HepG2 (cell line): ENCODE measurements around the gene GPX5.

Experiments
- ARNT2 ChIP-seq: sonication (generic); formaldehyde crosslinking; IDR thresholded peaks from 2 replicates; pipeline ENCODE4 v1.8.0; 2022; ENCODE audit warnings: mild to moderate bottlenecking, low read depth, missing genetic modification reagents, moderate library complexity
- BCL6 ChIP-seq: IDR thresholded peaks from 2 replicates; pipeline ENCODE4 v1.6.1; 2016; ENCODE audit warnings: missing genetic modification reagents, missing compliant biosample characterization
- CTCF ChIP-seq: sonication (generic); formaldehyde crosslinking; IDR thresholded peaks from 2 replicates; pipeline ENCODE4 v1.5.0; 2020; ENCODE audit warnings: mild to moderate bottlenecking, missing genetic modification reagents, moderate library complexity
- EP300 ChIP-seq, 3 experiments: sonication (generic) in 1 of 3; formaldehyde crosslinking in 1 of 3; IDR thresholded peaks; 2 replicates each; pipeline versions ENCODE4 v1.5.1 to v1.6.1; 2011 to 2020; ENCODE audit warnings: low read depth in 2 of 3, low read length in 2 of 3, borderline replicate concordance in 1 of 3, improper control_type of control experiment in 1 of 3, mild to moderate bottlenecking in 1 of 3, missing genetic modification reagents in 1 of 3, moderate library complexity in 1 of 3
- FOXA1 ChIP-seq, 2 experiments: fragments of 450-650 bp in 1 of 2; sonication (generic) in 1 of 2; formaldehyde crosslinking in 1 of 2; IDR thresholded peaks; 2 replicates each; pipeline versions ENCODE4 v1.4.0 to v1.6.1; 2016 to 2020; ENCODE audit warnings: missing genetic modification reagents in 1 of 2
- GTF2F1 ChIP-seq: fragments of 150-350 bp; IDR thresholded peaks from 2 replicates; pipeline ENCODE4 v1.6.1; 2014; ENCODE audit warnings: low read length
- HDAC6 ChIP-seq: fragments of 200-600 bp; sonication (generic); IDR thresholded peaks from 2 replicates; pipeline ENCODE4 v1.7.0; 2017; ENCODE audit warnings: mild to moderate bottlenecking, antibody characterized with exemption, low read length, low read depth
- JUND ChIP-seq: sonication (generic); formaldehyde crosslinking; IDR thresholded peaks from 2 replicates; pipeline ENCODE4 v1.8.0; 2022; ENCODE audit warnings: mild to moderate bottlenecking, missing genetic modification reagents
- NFYB ChIP-seq: sonication (generic); formaldehyde crosslinking; IDR thresholded peaks from 2 replicates; pipeline ENCODE4 v1.4.0; 2020; ENCODE audit warnings: missing genetic modification reagents
- PATZ1 ChIP-seq: sonication (generic); formaldehyde crosslinking; IDR thresholded peaks from 2 replicates; pipeline ENCODE4 v1.4.0; 2020; ENCODE audit warnings: missing genetic modification reagents
- THRA ChIP-seq: sonication (generic); formaldehyde crosslinking; IDR thresholded peaks from 2 replicates; pipeline ENCODE4 v1.4.0; 2020; ENCODE audit warnings: missing genetic modification reagents, borderline replicate concordance
- ZBTB42 ChIP-seq: sonication (generic); formaldehyde crosslinking; IDR thresholded peaks from 2 replicates; pipeline ENCODE4 v1.5.0; 2020; ENCODE audit warnings: mild to moderate bottlenecking, missing genetic modification reagents
- ZNF138 ChIP-seq: sonication (generic); formaldehyde crosslinking; IDR thresholded peaks from 2 replicates; pipeline ENCODE4 v1.5.0; 2020; ENCODE audit warnings: mild to moderate bottlenecking, low read depth, missing genetic modification reagents
- ZNF773 ChIP-seq: sonication (generic); formaldehyde crosslinking; IDR thresholded peaks from 2 replicates; pipeline ENCODE4 v1.4.0; 2020; ENCODE audit warnings: missing genetic modification reagents, borderline replicate concordance

GRCh38 chr6:28537509-28538140 lies 11.9 kb downstream of the GPX5 start:
- TF ChIP-seq BCL6 (CRISPR knock-in tag) (no peak), JUND (CRISPR knock-in tag) (no peak), GTF2F1 (no peak), HDAC6 (no peak), EP300 (IDR thresholded peaks at IDR 0.05; ENCODE audit: low read depth in 2 of 2, low read length in 2 of 2) (no peak), EP300 (CRISPR knock-in tag; IDR thresholded peaks at IDR 0.05; ENCODE audit: borderline replicate concordance) (no peak), FOXA1 (IDR thresholded peaks at IDR 0.05) (no peak), FOXA1 (CRISPR knock-in tag; IDR thresholded peaks at IDR 0.05) (no peak), NFYB (CRISPR knock-in tag) (no peak), PATZ1 (CRISPR knock-in tag) (no peak), ZNF773 (no peak), ARNT2 (CRISPR knock-in tag) (no peak), CTCF (CRISPR knock-in tag) (no peak), ZNF138 (CRISPR knock-in tag) (no peak), THRA (no peak), ZBTB42 (CRISPR knock-in tag) (no peak)
